ENCODE data around the gene GPI. TPM values are rescaled to one million over a fixed set of nuclear protein-coding genes. Genes with fewer than 3 reads are reported as not detected.
"Not testable (repeated sequence)": the region's sequence is repeated elsewhere in the genome, so short reads cannot be mapped to it uniquely, and the experiment has no call there.

GPI gene
- total and polyA plus RNA-seq, 2 of the 8 experiments (the other 6 are each of a cell fraction or from before 2014, with no cell fraction given) = 171 to 360 TPM

GRCh38 chr19:34388745-34389144, 23.7 kb downstream of the GPI start:
- ChIA-PET POLR2A (ENCODE audit: partially characterized antibody) (interaction anchor here (0.7 to 4.4 kb wide), 3 partner anchors 8 to 35 kb away, joined by 3 to 12 read pairs (median 3); no protein-coding TSS in a partner anchor), CTCF (ENCODE audit: partially characterized antibody) (interaction anchor here (0.8 to 1.0 kb wide), 3 partner anchors 39 to 42 kb away, joined by 3 to 5 read pairs (median 3); no protein-coding TSS in a partner anchor)
- H4K91ac ChIP-seq (replicated peaks; ENCODE audit: insufficient read length, low read length); H2BK5ac ChIP-seq (ENCODE audit: low read depth, low read length); H2AFZ ChIP-seq (ENCODE audit: low read length); H3K56ac ChIP-seq (replicated peaks; ENCODE audit: insufficient read length, low read depth, low read length); H2AK5ac ChIP-seq (ENCODE audit: low read depth, low read length); DNase-seq (ENCODE audit: low read depth in 1 of 2, low spot score in 2 of 2); H3K9me3 ChIP-seq (ENCODE audit: insufficient read depth in 2 of 2, low read depth in 1 of 2, low read length in 1 of 2); H2BK12ac ChIP-seq (ENCODE audit: low read depth, low read length); H3K27me3 ChIP-seq (replicated peaks in 1 of 4; ENCODE audit: control insufficient read depth in 3 of 4, extremely low read depth in 1 of 4, insufficient read depth in 3 of 4, low read length in 3 of 4); H3K23ac ChIP-seq (ENCODE audit: insufficient read length); FAIRE-seq; H3K4me1 ChIP-seq (replicated peaks in 1 of 4; ENCODE audit: control insufficient read depth in 3 of 4, insufficient read depth in 4 of 4, low read length in 3 of 4); H2BK120ac ChIP-seq (replicated peaks; ENCODE audit: low read depth, low read length); H3K14ac ChIP-seq (ENCODE audit: insufficient read length); H3K23me2 ChIP-seq (ENCODE audit: low read depth, low read length); H3K18ac ChIP-seq (ENCODE audit: extremely low read depth, low read length); H4K8ac ChIP-seq (ENCODE audit: extremely low read depth, insufficient read depth, low read length); H3K4me2 ChIP-seq (ENCODE audit: insufficient read depth in 1 of 2, low read depth in 2 of 2, low read length in 2 of 2); H3K9ac ChIP-seq (replicated peaks in 1 of 4; ENCODE audit: extremely low read depth in 1 of 4, low read depth in 3 of 4, low read length in 3 of 4); H3K4me3 ChIP-seq (ENCODE audit: extremely low read depth in 1 of 4, insufficient read depth in 2 of 4, low read depth in 3 of 4, low read length in 4 of 4); H3K4ac ChIP-seq (replicated peaks; ENCODE audit: insufficient read length, low read depth, low read length); H2BK15ac ChIP-seq (ENCODE audit: low read length); H3K27ac ChIP-seq (ENCODE audit: low read depth, low read length); H3K79me2 ChIP-seq (ENCODE audit: control insufficient read depth in 1 of 2, insufficient read depth in 2 of 2, low read length in 2 of 2); H2BK20ac ChIP-seq (ENCODE audit: low read length); H4K5ac ChIP-seq (ENCODE audit: insufficient read length, low read depth, low read length): not testable (repeated sequence)
- Histone ChIP-seq H4K20me1 (replicated peaks in 1 of 2; ENCODE audit: control insufficient read depth in 1 of 2, insufficient read depth in 2 of 2, low read length in 2 of 2) (peaks cover 0 to 23% of the 10 kb centered on the region in 2 experiments), H3K79me1 (ENCODE audit: low read depth, low read length) (peaks cover 13% of the 10 kb centered on the region), H3K36me3 (ENCODE audit: control insufficient read depth in 2 of 4, insufficient read depth in 4 of 4, low read length in 3 of 4) (peaks cover 28 to 74% (median 64%) of the 10 kb centered on the region in 4 experiments)
- 94% methylated on average over 2 of the region's 2 CpGs; no CpG with 5 or more reads in 1 of the 2 experiments for WGBS, 2 experiments (ENCODE audit: extremely low coverage in 1 of 2, insufficient coverage in 1 of 2, insufficient read length in 1 of 2, insufficient replicate concordance in 2 of 2, low coverage in 1 of 2, low lambda C conversion rate in 2 of 2, missing lambda C conversion rate in 1 of 2)
